Measurements from ENCODE around the gene MAN2A1.

The MAN2A1 gene

GRCh38 chr5:109703166-109703565 is 13.4 kb downstream of the MAN2A1 start:
- no peak for TF ChIP-seq MAX (IDR thresholded peaks at IDR 0.05)
- no peak for TF ChIP-seq YY1 (IDR thresholded peaks at IDR 0.05; ENCODE audit: low read depth)

GRCh38 chr5:109703829-109704228 is 14.1 kb downstream of the MAN2A1 start:
- TF ChIP-seq EGR1 (IDR thresholded peaks at IDR 0.05) (no peak), ZBTB7A (IDR thresholded peaks at IDR 0.05; ENCODE audit: low read depth) (no peak), REST (IDR thresholded peaks at IDR 0.05; ENCODE audit: low read depth) (no peak), TEAD4 (IDR thresholded peaks at IDR 0.05) (no peak), EP300 (IDR thresholded peaks at IDR 0.05; ENCODE audit: borderline replicate concordance) (no peak), YY1 (IDR thresholded peaks at IDR 0.05; ENCODE audit: low read depth) (no peak), MAX (IDR thresholded peaks at IDR 0.05) (no peak), USF1 (IDR thresholded peaks at IDR 0.05) (no peak), FOXM1 (IDR thresholded peaks at IDR 0.05; ENCODE audit: borderline replicate concordance, low read depth) (no peak), CREB1 (IDR thresholded peaks at IDR 0.05; ENCODE audit: low read depth) (no peak), NFIC (IDR thresholded peaks at IDR 0.05) (no peak), RAD21 (IDR thresholded peaks at IDR 0.05; ENCODE audit: low read depth) (no peak), TAF1 (IDR thresholded peaks at IDR 0.05; ENCODE audit: low read depth) (no peak), TCF12 (IDR thresholded peaks at IDR 0.05; ENCODE audit: low read depth) (no peak), CEBPB (IDR thresholded peaks at IDR 0.05) (no peak)

- TF ChIP-seq REST (IDR thresholded peaks at IDR 0.05; ENCODE audit: low read depth) (no peak), NFIC (IDR thresholded peaks at IDR 0.05) (no peak), USF1 (IDR thresholded peaks at IDR 0.05) (no peak), FOXM1 (IDR thresholded peaks at IDR 0.05; ENCODE audit: borderline replicate concordance, low read depth) (no peak), EP300 (IDR thresholded peaks at IDR 0.05; ENCODE audit: borderline replicate concordance) (no peak), MAX (IDR thresholded peaks at IDR 0.05) (no peak), TCF12 (IDR thresholded peaks at IDR 0.05; ENCODE audit: low read depth) (no peak)
These were observed 14.7 kb downstream of the MAN2A1 start for GRCh38 chr5:109704282-109704952.

- no peak for TF ChIP-seq TCF12 (IDR thresholded peaks at IDR 0.05; ENCODE audit: low read depth)
- TF ChIP-seq CEBPB (IDR thresholded peaks at IDR 0.05): no peak
- no peak for TF ChIP-seq NFIC (IDR thresholded peaks at IDR 0.05)
- no peak for TF ChIP-seq YY1 (IDR thresholded peaks at IDR 0.05; ENCODE audit: low read depth)
- TF ChIP-seq EGR1 (IDR thresholded peaks at IDR 0.05): no peak
- TF ChIP-seq CREB1 (IDR thresholded peaks at IDR 0.05; ENCODE audit: low read depth): no peak
- TF ChIP-seq ZBTB7A (IDR thresholded peaks at IDR 0.05; ENCODE audit: low read depth): no peak
- no peak for TF ChIP-seq TEAD4 (IDR thresholded peaks at IDR 0.05)
- no peak for TF ChIP-seq REST (IDR thresholded peaks at IDR 0.05; ENCODE audit: low read depth)
- TF ChIP-seq TAF1 (IDR thresholded peaks at IDR 0.05; ENCODE audit: low read depth): no peak
- TF ChIP-seq MAX (IDR thresholded peaks at IDR 0.05): no peak
These were observed 15.9 kb downstream of the MAN2A1 start for GRCh38 chr5:109705596-109705995.
